NCI-H2227 (cell line): Measurements from ENCODE around the gene MEGF11.

Experiments used
- DNase-seq: peaks from one replicate; lab custom pipeline; 2025; ENCODE audit not compliant: unreplicated experiment; lab: John Stamatoyannopoulos, UW

MEGF11 gene

GRCh38 chr15:66147440-66147839 is 106.1 kb downstream of the MEGF11 start:
- DNase-seq, result no peak

DNA sequence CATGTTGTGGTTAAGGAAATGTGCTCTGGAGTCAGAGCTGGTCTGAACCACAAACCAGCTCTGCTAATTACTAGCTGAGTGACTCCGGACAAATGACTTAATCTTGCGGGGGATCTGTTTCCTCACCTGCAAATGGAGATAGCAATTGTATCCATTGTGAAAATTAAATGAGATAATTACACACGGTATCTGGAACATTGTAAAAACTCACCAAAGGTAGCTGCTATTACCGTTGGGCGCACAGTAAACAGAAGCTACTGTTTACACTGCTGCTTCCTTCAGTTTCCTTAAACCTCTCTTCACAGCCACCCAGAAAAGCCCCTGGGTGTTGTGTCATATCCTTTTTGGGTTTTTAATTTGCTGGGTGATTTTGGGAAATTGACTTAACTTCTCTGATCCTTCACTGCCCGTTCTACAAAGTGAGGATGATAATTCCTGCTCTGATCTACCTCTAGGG is 107.8 kb downstream of the MEGF11 start:
- DNase-seq, result no peak

DNA sequence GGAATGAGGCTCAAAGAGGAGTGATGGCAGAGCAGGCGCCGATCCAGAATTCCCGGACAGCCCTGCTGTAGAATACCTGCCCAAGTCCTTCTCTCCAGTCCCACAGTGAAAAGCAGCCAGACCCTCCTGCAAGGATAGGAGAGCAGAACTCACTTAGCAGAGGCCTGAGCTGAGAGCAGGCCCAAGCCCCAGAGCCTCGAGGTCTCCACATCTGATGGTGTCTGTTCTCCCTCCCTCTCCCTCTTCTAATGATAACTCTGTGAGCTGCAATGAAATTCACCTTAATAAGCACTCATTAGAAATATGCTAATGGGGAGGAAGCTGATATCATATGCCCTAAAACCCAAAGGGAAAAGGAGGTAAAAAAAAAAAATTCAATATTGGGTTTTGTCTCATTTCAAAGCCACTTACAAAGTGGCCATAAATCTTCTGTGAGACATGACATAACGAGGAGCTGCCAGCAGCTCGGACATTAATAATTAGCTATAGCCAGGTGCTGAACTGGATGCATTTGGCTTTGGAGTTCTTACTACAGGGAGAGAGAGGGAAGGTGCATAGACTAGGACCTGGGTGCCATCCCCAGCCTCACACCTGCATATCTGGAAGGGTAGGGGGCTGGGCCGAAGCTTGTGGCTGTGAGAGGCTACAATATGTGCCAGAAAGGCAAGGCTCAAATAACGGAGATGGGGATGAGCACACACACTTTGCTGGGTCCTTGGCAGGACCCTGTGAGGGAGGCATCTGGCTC is 108.4 kb downstream of the MEGF11 start:
- DNase-seq, result no peak

DNA sequence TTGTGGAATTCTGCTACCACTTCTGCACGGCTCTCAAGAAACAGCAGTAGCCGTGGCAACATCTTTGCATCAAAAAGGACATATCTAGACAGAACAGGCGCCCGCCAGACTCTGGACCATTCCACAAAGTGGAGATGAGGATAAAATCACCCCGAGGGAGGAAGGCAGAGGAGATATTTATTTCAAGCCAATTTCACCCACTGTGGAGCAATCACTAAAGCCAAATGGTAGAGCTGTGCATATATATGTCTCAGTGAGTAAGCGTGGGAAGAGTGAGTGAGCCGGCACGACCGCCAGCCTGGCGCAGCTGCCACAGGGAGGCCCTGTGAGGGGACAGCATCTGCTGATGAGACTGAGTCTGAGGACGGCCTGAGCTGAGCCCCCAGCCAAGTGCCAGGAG is 111.3 kb downstream of the MEGF11 start:
- no peak for DNase-seq

GRCh38 chr15:66139591-66140207 is 113.9 kb downstream of the MEGF11 start:
- DNase-seq, result no peak

DNA sequence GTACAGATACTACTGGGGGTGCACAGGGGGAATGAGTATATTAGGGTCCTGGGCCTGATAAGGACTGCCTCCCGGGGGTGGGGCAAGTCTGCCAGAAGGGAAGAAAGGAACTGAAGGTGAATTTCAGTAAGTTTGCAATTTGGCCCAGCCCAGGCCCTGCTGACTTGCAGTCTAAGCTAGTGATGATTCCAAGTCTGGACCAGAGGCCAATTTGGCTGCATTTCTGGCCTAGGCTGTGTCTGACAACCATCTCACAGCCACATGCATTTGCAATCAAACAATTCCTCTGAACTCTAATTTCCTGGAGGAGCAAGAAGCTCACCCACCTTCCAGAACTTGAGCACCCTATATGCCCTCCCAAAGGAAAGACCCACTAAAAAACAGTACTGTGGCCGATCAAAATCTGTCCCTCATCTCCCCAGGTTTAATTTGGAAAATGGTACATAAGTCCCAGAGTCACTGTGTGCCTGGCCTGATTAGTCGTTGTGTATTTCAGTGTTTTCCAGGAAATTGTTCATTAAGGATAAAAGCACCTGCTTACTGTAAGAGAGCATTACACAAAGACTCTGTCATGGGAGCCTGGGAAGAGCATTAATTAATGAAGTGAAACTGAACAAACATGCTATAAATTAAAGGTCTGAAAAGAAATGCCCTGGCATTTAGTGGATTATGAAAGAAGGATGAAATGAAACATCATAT is 114.5 kb downstream of the MEGF11 start:
- no peak for DNase-seq

DNA sequence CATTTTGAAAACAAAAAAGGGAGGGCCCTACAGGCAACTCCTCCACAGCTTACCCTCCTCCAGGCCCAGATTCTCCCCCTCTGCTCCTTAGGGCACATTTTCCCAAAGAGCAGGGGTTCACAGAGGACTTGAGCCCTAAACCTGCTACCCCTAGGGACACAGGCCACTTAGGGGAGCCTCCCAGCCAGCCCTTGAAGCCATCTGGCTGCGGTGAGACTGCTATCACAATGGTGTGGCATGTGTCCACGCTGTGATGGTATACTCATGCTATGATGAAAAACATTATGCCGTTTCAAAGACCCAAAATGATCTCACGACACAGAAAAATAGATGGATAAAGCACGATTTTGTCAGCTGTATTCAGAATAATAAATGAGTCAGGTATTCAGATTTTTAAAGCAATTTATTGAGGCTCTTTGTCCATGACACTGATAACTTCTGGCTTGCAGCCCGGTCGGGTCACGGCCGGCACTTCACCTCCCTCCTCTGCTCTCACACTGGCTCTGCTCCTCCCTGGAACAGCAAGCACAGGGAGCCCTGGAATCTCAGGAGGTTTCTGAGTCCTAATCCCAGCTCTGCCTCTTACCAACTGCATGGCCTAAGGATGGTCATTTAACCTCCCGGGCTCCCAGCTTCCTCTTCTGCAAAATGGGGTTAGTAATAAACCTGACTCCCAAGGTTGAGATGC is 115.3 kb downstream of the MEGF11 start:
- DNase-seq, result no peak

DNA sequence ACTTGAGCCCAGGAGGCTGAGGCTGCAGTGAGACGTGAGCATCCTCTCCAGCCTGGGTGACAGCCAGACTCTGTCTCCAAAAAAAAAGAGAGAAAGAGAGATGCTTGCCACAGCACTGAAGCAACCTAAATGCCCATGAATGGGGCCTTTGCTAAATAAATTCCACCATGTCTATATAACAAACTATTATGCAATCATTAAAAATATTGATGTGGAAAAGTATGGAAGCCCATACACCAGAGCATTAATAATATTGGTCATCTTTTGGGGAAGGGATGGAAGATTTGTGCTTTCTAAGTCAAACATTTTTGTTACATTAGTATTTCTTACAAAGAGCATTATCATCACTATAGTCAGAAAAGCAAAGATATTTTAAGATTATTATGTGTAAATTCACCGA is 116.6 kb downstream of the MEGF11 start:
- DNase-seq, result no peak

DNA sequence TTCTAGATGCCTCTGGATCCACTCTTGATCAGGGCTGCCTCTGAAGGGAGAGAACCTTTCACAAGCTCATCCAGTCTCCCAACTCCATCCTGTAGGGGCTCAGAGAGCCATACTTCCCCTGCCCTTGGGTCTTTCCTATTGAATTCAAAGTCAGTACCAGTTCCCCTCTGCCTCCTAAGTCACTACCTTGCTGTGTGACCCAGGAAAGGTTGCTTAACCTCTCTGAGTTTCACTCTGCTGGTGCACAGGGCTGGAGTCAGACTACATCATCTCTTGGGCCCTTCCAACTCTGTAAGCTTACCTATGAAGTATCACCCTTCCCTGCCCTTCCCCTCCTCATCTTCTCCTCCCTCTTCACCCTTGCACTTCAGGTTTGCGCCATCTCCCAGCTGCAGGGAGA is 117.9 kb downstream of the MEGF11 start:
- DNase-seq, result no peak

GRCh38 chr15:66134284-66134683 is 119.3 kb downstream of the MEGF11 start:
- DNase-seq, result no peak

- DNase-seq, result no peak
Measured at GRCh38 chr15:66133247-66133885, 120.2 kb downstream of the MEGF11 start.

DNA sequence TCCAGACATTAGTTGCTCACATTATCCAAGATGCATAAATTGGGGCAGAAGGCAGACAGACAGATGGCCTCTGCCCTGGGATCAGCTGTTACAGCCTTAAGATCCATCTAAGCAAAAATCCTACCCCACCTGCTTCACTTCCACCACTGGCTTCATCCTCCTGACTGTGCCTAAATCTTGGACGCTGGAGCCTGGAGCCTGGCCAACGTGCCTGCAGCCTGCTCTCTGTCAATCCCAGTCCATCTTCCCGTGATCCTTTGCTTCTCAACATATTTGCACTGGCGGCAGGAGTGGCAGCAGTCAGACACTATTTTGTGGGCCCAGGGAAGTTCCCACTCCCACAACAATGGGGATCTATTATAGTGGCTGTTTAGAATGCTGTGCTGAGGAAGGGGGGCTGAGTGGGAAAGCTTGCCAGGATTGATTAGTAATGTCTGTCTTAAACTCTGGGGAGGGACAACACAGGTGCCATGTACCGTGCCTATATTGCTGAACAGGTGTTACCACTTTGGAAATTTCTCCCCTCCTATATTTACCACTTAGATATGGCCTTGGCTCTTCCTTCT is 121.2 kb downstream of the MEGF11 start:
- DNase-seq, result no peak

GRCh38 chr15:66131831-66132230 is 121.7 kb downstream of the MEGF11 start:
- no peak for DNase-seq

DNA sequence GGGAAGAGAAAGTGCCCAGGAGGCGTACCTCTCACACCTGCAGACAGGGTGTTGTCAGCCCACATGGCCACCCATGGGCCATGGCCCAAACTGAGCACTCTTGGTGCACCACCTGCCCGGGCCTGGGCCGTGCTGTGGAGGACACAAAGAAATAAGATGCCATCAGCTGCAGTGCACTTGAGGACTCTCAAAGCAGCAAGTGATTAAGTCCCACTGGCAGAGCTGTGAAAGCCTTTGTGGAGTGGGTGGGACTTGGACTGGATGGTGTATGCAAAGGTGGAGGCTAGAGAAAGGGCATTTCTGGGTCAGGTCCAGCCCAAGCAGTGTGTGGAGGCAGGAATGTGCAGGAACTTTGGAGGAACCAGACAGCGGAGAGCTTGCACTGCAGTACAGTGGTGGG is 122.3 kb downstream of the MEGF11 start:
- no peak for DNase-seq

DNA sequence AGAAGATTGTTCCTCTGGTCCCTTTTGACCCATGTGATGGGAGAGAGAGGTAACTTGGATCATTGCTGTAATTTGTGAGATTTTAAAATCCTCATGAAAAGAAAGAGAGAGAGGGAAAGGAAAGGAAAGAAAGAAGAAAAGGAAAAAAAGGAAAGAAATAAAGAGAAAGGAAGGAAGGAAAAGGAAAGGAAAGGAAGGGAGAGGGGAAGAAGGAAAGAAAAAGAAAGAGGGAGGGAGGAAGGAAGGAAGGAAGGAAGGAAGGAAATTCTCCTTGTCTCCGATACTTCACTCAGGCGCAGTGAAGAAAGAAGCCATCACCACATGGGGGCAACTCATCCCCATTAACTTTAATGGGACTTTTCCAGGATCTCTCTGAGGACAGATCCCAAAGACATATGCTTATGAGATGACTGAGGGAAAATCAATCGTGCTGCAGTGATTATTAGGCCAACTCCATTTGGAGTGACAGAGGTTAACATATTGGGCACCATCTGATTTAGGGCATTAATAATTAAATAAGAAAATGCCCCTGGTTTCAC is 123.0 kb downstream of the MEGF11 start:
- no peak for DNase-seq

DNA sequence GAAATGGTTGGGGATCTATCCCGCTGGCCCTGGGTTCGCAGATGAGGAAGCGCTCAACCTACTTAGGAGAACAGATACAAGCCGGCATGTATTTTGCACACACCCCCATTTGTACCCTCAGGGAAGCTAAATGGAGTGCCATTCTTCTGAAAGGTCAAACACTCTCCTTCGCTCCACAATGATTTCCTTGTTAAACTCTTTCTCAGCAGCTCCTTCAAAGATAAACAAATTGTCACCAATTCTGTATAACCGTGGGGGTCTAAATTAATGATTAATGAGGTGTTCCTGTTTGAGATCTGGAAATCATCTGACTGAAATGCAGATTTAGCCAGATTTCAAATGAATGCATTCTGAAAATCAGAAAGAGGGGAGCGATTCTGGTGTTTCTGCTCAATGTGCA is 124.0 kb downstream of the MEGF11 start:
- no peak for DNase-seq

DNA sequence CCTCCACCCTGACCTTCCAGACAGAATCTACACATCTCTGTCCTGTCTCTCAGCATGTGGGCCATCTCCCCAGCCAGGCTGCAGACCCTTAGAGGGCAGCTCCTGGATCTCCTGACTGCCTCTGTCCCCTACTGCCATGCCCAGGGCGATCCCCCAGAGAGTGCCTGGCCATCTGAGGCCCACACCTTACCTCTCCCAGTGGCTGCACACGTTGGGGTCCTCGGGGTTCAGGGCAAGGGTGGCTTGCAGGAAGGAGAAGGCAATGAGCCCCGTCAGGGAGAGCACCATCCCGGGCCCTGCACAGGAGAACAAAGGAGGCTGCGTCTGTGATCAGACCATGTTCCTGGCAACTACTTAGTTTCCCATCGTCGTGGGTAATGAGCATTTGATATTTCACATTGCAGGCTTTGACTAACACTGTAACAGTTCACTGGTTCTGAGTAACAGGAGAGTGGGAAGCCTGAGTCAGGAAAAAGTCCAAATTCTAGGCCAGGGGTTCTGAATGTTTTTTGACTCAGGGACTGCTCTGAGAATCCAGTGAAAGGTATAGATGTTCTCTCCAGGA is 125.4 kb downstream of the MEGF11 start:
- no peak for DNase-seq

- DNase-seq, result no peak
Measured at GRCh38 chr15:66126456-66126855, 127.1 kb downstream of the MEGF11 start.

DNA sequence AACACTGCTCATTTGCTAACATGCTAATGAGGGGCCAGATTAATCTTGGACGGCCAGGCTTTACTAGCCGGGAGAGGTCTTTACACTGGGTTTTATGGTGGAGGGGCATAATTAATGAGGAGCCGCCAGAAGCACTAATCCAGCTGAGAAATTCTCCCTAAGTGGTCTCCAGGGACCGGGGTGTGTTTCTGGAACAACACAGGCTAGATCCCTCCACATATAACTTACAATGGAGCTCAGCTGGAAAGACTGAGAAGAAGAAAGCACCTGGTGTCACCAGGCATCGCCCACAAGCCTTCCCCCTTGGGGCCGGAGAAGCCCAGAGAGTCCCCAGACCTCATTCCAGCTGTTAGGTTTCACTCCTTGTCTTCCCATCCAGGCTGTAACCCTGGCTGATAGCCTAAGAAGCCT is 127.5 kb downstream of the MEGF11 start:
- DNase-seq, result no peak

- peak; percentile 10 for DNase-seq
Measured at GRCh38 chr15:66124651-66125050, 128.9 kb downstream of the MEGF11 start.
